Activated CD8-positive, alpha-beta memory T cell treated with anti-CD3 and anti-CD28 coated beads, Interleukin-2, amount 10 ng/mL, durations not matched to agents 7 days and 5 days (primary cell): ENCODE data around the gene PRXL2A. TPM values are rescaled to one million over a fixed set of nuclear protein-coding genes. Genes with fewer than 3 reads are reported as not detected.
"Not testable (repeated sequence)": the region's sequence is repeated elsewhere in the genome, so short reads cannot be mapped to it uniquely, and the experiment has no call there.

Source experiments
- ATAC-seq: fragments of 150-1000 bp; cut with Tn5 transposase; one replicate; pipeline ENCODE4 v1.10.0; 2021; ENCODE audit warnings: moderate library complexity
- CTCF ChIA-PET: fragments of 350-600 bp; sonication (Branson Sonifier 250); formaldehyde crosslinking; loops from one replicate; lab custom pipeline; 2021; ENCODE audit warnings: antibody characterized with exemption; lab: Charles Lee
- DNase-seq: peaks from one replicate; pipeline ENCODE4 v3.0.0-alpha.2; 2020
- H3K27ac Mint-ChIP-seq: one replicate; pipeline ENCODE4 v1.8.0; 2021; ENCODE audit warnings: mild to moderate bottlenecking, mixed read lengths
- H3K27me3 Mint-ChIP-seq: one replicate; pipeline ENCODE4 v1.8.0; 2021; ENCODE audit warnings: mixed read lengths
- H3K36me3 Mint-ChIP-seq: one replicate; pipeline ENCODE4 v1.8.0; 2021; ENCODE audit warnings: mild to moderate bottlenecking, mixed read lengths
- H3K4me1 Mint-ChIP-seq: one replicate; pipeline ENCODE4 v1.8.0; 2021; ENCODE audit warnings: mixed read lengths
- H3K4me3 Mint-ChIP-seq: one replicate; pipeline ENCODE4 v1.8.0; 2021; ENCODE audit warnings: mild to moderate bottlenecking, moderate library complexity, mixed read lengths
- H3K9me3 Mint-ChIP-seq: one replicate; pipeline ENCODE4 v1.8.0; 2022; ENCODE audit warnings: low read depth, mixed read lengths
- total RNA-seq, 2 experiments: library from RNA; stranded (reverse); gene quantifications; one replicate each; pipeline ENCODE4 v1.2.3, GENCODE V29; 2021

PRXL2A gene
- total RNA-seq, 2 experiments from 2014 or later: 8.1 to 12.2 TPM

DNA sequence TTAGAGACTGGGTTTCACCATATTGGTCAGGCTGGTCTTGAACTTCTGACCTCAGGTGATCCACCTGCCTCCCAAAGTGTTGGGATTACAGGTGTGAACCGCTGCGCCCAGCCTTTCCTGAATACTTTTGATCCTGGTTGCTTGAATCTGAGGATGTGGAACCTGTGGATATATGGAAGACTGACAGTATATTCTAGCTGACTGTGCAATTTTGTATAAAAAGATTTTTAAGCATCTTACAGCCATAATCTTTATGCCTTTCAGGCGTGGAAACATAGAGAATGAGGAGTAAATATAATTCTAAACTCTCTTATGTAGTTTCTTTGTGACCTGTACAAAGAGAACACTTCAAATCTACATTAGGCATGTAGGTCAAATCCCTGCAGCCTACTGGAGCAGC lies 61.9 kb downstream of the PRXL2A start:
- peak overlapping the region; percentile 78 for H3K27ac Mint-ChIP-seq
- peaks cover 97% of the 10 kb centered on the region for H3K4me1 Mint-ChIP-seq
- H3K36me3 Mint-ChIP-seq: peaks cover 45% of the 10 kb centered on the region
- ATAC-seq (no peak), DNase-seq (no peak)
- H3K27me3 Mint-ChIP-seq: no peaks in the 10 kb centered on the region
- H3K9me3 Mint-ChIP-seq: no peaks in the 10 kb centered on the region
- no peak overlapping the region for H3K4me3 Mint-ChIP-seq
- CTCF ChIA-PET: interaction anchor here (1.8 to 22.0 kb wide), 4 partner anchors 12 to 32 kb away, joined by 9 to 378 read pairs (median 48); no protein-coding TSS in a partner anchor

DNA sequence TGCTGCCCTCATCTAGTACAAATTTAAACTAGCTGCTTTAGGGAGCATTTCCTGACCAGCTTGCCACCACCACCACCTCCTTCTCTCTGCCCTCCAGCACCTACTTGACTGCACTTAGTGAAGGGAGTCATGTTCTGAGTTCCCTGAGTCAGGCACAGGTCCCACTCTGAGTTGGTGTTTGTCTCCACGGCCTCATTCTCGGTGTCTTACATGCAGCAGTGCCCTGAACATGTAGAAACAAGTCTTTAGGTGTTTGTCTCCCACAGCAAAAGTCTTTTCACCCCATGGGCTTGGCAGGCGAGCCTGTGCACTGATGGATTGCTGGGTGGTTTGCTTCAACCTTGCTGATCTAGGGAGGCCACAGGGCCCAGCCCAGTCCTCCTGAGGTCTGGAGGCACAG lies 62.6 kb downstream of the PRXL2A start:
- Mint-ChIP-seq H3K4me1 (peaks cover 89% of the 10 kb centered on the region), H3K27ac (peak overlapping the region; percentile 78), H3K4me3 (peak overlapping the region; percentile 11), H3K36me3 (peaks cover 48% of the 10 kb centered on the region), H3K27me3 (no peaks in the 10 kb centered on the region), H3K9me3 (no peaks in the 10 kb centered on the region)
- ATAC-seq: peak; percentile 16
- CTCF ChIA-PET: interaction anchor here (1.0 to 22.0 kb wide), 6 partner anchors 9 to 31 kb away, joined by 3 to 378 read pairs (median 14); no protein-coding TSS in a partner anchor
- peak; percentile 54 for DNase-seq

DNA sequence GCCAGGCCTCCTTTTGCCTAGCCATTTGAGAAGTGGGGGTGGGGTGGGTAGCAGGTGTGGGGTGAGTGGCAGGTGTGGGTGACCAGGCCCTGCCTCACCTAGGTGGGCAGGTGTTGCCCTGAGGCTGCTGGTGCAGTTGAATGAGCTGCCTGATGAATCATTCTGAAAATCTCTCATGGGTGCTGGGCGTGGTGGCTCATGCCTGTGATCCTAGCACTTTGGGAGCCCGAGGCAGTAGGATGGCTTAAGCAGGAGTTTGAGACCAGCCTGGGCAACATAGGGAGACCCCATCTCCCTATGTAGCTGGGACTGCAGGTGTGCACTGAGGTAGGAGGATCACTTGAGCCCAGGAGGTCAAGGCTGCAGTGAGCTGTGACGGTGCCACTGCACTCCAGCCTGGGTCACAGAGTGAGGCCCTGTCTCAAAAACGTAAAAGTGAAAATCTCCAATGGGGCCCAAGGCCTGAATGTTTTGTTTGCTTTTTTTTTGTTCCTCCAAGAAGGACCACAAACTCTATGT lies 63.4 kb downstream of the PRXL2A start:
- Mint-ChIP-seq H3K27ac (peak overlapping the region; percentile 78), H3K4me3 (peak overlapping the region; percentile 2), H3K4me1 (peaks cover 82% of the 10 kb centered on the region), H3K36me3 (peaks cover 50% of the 10 kb centered on the region), H3K27me3 (no peaks in the 10 kb centered on the region), H3K9me3 (no peaks in the 10 kb centered on the region)
- DNase-seq: peak; percentile 67
- peak; percentile 37 for ATAC-seq
- CTCF ChIA-PET: interaction anchor here (1.0 to 22.0 kb wide), 8 partner anchors 8 to 30 kb away, joined by 3 to 378 read pairs (median 8); no protein-coding TSS in a partner anchor

DNA sequence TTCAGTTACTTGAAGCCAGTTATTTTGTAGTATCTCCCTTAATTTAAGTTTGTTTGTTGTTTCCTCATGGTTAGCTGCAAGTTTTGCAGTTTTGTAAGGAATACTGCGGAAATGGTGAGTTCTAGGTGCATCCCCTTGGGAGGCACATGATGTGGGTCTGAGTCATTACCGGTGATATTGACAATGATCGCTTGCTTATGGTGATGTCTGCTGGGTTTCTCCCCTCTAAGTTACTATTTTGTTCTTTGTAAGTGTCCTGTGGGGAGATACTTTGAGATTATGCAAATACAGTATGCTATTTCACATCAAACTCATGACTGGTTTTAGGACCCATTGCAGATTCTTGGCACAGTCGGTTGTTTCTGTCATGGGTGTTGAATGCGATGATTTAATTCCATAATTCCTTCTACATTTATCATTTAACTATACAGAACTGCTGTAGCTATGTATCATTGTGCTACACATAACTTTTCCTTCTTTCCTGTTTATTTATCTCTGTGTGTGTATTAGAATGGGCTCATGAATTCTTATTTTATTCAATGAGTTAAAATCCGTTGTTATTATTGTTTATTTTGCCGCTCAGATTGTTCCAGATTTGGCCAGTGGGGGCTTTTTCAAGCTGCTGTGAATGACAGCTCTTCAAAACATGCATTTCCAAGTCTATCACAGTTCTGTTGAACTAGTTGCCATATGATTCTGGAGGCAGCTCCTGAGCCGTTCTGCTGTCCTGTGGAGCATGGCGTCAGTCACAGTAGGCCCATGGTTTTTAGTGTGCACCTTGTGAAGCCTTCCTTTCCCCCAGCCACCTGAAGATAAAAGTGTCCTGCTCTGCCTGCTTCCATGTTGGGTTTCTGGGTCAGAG lies 64.1 kb downstream of the PRXL2A start:
- Mint-ChIP-seq H3K27ac (peak overlapping the region; percentile 78), H3K4me3 (peak overlapping the region; percentile 2), H3K27me3 (no peaks in the 10 kb centered on the region), H3K36me3 (peaks cover 55% of the 10 kb centered on the region), H3K9me3 (no peaks in the 10 kb centered on the region), H3K4me1 (peaks cover 82% of the 10 kb centered on the region)
- DNase-seq (peak; percentile 66), ATAC-seq (peak; percentile 65)
- CTCF ChIA-PET: interaction anchor here (1.0 to 22.0 kb wide), 9 partner anchors 9 to 30 kb away, joined by 3 to 378 read pairs (median 5); no protein-coding TSS in a partner anchor

DNA sequence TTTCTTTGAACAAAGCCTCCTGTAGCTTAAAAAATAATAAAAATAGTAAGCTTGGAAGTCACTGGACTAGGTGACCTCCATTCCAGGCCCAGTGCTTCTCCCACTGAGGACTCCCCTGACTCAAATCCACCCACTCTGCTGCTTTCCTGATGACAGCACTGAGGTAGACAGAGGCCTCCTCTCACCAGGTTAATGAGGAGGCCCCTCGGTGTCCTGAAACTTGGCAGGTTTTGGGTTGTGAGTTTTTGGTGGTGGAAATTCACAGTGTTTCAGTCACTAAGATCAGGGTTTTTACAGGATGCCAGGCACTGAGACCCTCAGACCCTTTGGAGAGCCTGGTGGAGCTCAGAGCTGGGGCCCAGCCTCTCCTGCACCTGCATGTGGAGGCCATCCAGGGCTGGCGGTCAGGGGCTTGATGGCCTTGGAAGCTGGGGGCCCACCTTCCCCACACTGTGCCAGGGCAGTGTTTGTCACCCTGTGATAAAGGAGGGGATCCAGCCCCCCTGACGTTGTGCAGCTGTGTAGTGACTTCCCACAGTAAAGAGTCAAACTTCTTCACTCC lies 64.8 kb downstream of the PRXL2A start:
- H3K27me3 Mint-ChIP-seq: no peaks in the 10 kb centered on the region
- CTCF ChIA-PET: interaction anchor here (1.2 to 22.0 kb wide), 7 partner anchors 9 to 29 kb away, joined by 3 to 378 read pairs (median 8); no protein-coding TSS in a partner anchor
- ATAC-seq (no peak), DNase-seq (no peak)
- no peak overlapping the region for H3K4me3 Mint-ChIP-seq
- H3K27ac Mint-ChIP-seq: peak overlapping the region; percentile 78
- peaks cover 4% of the 10 kb centered on the region for H3K9me3 Mint-ChIP-seq
- peaks cover 60% of the 10 kb centered on the region for H3K36me3 Mint-ChIP-seq
- peaks cover 81% of the 10 kb centered on the region for H3K4me1 Mint-ChIP-seq

DNA sequence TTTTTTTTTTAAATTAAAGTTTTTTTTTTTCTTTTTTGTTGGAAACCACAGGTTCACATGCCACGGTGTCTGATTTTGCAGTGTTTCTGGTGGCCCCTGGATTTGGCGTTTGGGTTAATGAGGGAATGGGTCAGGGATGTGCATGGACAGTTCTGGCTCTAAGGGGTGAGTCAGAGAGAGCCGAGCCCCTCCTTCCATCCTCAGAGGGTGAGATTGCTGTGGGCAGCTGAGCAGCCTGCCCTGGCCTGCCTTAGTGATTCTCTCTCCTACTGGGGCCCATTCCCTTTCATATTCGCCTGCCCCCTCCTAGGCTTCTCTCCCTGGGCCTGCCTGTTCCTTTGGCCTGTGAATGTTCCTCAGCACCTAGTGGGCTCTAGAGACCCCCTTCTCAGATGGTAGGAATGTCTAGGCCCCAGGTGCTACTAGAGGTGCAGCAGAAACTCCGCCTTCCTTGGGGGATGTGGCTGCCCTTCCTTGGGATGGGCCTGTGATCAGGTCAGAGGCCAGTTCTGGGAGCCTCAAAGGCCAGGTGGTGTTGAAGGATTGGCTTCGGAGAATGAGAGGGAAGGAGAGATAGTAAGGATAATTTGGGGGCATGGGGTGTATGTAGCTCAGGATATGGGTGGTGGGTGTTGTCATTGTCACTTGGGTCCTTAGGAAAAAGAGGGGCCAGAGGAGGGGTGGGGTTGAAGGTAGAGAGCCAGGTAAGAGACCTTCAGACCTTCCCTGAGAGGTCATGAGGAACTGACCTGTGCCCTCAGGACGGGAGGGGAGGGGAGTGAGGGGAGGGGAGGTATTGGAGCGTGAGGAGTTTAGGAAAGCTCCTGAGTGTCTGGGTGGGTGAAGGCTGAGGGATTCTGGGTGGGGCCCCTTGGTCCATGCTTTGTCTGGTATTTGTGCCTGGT lies 65.6 kb downstream of the PRXL2A start:
- ATAC-seq (no peak), DNase-seq (no peak)
- CTCF ChIA-PET: interaction anchor here (1.5 to 22.0 kb wide), 3 partner anchors 19 to 29 kb away, joined by 3 to 378 read pairs (median 20); no protein-coding TSS in a partner anchor
- peak overlapping the region; percentile 78 for H3K27ac Mint-ChIP-seq
- peaks cover 7% of the 10 kb centered on the region for H3K9me3 Mint-ChIP-seq
- H3K4me3 Mint-ChIP-seq: no peak overlapping the region
- peaks cover 77% of the 10 kb centered on the region for H3K4me1 Mint-ChIP-seq
- H3K36me3 Mint-ChIP-seq: peaks cover 62% of the 10 kb centered on the region
- no peaks in the 10 kb centered on the region for H3K27me3 Mint-ChIP-seq

DNA sequence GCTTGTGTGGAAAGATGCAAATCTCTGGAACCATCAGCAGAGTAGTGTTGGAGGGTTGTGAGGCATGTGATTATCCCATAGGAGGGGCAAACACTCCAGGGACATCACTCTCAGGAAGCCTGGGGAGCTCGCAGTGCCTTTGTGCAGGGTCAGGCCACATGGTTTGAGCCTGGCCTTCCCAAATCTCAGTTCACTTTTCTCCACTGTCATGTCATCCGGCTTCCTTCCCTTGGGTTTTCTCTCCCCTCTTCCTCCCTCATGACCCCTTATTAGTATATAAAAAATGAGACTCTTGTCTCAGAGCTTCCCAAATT lies 66.2 kb downstream of the PRXL2A start:
- peak overlapping the region; percentile 78 for H3K27ac Mint-ChIP-seq
- CTCF ChIA-PET: interaction anchor here (0.7 to 22.0 kb wide), 5 partner anchors 9 to 30 kb away, joined by 3 to 378 read pairs (median 4); no protein-coding TSS in a partner anchor
- no peak for ATAC-seq
- H3K4me3 Mint-ChIP-seq: no peak overlapping the region
- peaks cover 71% of the 10 kb centered on the region for H3K4me1 Mint-ChIP-seq
- no peaks in the 10 kb centered on the region for H3K27me3 Mint-ChIP-seq
- DNase-seq: no peak
- H3K36me3 Mint-ChIP-seq: peaks cover 59% of the 10 kb centered on the region
- peaks cover 7% of the 10 kb centered on the region for H3K9me3 Mint-ChIP-seq

DNA sequence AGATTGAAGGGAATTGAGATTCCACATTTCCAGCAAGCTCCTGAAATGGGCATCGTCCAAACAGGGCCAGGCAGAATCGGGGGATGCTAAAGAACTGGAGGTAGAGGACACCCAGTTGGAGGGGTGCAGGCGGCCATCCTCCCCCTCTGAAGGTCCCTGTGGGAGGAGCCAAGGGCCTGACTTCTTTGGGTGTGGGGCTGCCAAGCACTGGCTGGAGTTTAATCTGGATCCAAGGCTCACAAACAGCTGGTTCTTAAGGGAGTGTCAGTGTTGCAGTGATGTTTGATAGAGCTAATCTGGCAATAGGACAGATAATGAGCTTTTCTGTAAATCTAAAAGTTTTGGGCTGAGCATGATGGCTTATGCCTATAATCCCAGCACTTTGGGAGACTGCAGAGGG lies 66.6 kb downstream of the PRXL2A start:
- H3K36me3 Mint-ChIP-seq: peaks cover 57% of the 10 kb centered on the region
- DNase-seq (no peak), ATAC-seq (no peak)
- no peak overlapping the region for H3K27ac Mint-ChIP-seq
- H3K27me3 Mint-ChIP-seq: no peaks in the 10 kb centered on the region
- peaks cover 7% of the 10 kb centered on the region for H3K9me3 Mint-ChIP-seq
- peaks cover 69% of the 10 kb centered on the region for H3K4me1 Mint-ChIP-seq
- H3K4me3 Mint-ChIP-seq: no peak overlapping the region
- CTCF ChIA-PET: interaction anchor here (0.7 to 22.0 kb wide), 5 partner anchors 9 to 30 kb away, joined by 3 to 378 read pairs (median 4); no protein-coding TSS in a partner anchor

DNA sequence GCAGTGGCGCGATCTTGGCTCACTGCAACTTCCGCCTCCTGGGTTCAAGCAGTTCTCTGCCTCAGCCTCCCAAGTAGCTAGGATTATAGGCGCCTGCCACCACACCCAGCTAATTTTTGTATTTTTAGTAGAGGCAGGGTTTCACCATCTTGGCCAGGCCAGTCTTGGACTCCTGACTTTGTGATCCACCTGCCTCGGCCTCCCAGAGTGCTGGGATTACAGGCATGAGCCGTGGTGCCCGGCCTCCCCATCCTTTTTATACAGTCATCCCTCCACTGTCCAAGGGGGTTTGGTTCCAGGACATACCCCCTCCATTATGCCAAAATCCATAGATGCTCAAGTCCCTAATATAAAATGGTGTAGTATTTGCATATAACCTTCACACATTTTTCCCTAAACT lies 67.3 kb downstream of the PRXL2A start:
- not testable (repeated sequence) for H3K9me3 Mint-ChIP-seq, DNase-seq, H3K27me3 Mint-ChIP-seq, H3K27ac Mint-ChIP-seq, H3K4me3 Mint-ChIP-seq, ATAC-seq
- Mint-ChIP-seq H3K4me1 (peaks cover 67% of the 10 kb centered on the region), H3K36me3 (peaks cover 60% of the 10 kb centered on the region)
- CTCF ChIA-PET: interaction anchor here (1.0 to 22.0 kb wide), 4 partner anchors 8 to 31 kb away, joined by 3 to 378 read pairs (median 4); no protein-coding TSS in a partner anchor

DNA sequence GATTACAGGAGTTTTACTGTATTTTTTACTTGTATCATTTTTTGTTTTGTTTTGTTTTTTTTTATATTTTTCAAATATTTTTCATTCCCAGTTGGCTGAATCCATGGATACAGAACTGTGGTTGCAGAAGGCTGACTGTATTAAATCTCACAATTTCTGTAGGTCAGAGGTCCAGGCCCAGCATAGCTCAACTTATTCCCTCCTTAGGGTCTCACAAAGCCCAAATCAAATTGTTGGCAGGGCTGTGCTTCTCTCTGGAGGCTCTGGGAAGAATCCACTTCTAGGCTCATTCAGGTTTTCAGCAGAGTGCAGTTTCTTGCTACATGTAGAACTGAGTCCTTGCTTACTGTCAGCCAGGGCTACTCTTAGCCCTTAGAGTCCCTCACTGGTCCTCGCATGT lies 68.3 kb downstream of the PRXL2A start:
- Mint-ChIP-seq H3K36me3 (peaks cover 53% of the 10 kb centered on the region), H3K4me3 (no peak overlapping the region), H3K27me3 (no peaks in the 10 kb centered on the region), H3K9me3 (peaks cover 7% of the 10 kb centered on the region), H3K4me1 (peaks cover 61% of the 10 kb centered on the region), H3K27ac (no peak overlapping the region)
- CTCF ChIA-PET: interaction anchor here (1.2 to 2.2 kb wide), 2 partner anchors 10 to 29 kb away, joined by 4 to 9 read pairs; no protein-coding TSS in a partner anchor
- ATAC-seq (no peak), DNase-seq (no peak)

DNA sequence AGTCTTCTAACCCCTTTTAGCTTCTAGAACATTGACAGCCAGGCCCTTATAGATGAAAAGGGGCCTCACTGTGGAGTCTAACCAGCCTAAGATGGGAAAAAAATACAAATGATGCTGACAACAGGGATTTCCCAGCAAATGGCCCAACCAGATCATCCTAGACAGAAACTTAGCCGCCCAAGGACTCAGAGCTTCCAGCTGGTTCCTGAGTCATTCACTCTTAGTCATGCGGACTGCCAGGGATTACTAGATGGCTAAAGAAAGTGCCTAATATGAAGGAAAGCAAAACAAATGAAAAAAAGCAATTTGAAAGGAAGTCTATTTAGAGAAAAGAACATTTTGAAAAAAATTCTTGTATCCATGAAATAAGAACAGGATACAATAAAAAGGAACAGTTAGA lies 69.5 kb downstream of the PRXL2A start:
- H3K4me3 Mint-ChIP-seq: no peak overlapping the region
- no peak for ATAC-seq

DNA sequence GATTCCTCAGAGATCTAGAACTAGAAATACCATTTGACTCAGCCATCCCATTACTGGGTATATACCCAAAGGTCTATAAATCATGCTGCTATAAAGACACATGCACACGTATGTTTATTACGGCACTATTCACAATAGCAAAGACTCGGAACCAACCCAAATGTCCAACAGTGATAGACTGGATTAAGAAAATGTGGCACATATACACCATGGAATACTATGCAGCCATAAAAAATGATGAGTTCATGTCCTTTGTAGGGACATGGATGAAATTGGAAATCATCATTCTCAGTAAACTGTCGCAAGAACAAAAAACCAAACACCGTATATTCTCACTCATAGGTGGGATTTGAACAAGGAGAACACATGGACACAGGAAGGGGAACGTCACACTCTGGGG lies 72.0 kb downstream of the PRXL2A start:
- peaks cover 44% of the 10 kb centered on the region for H3K36me3 Mint-ChIP-seq
- H3K27ac Mint-ChIP-seq, H3K9me3 Mint-ChIP-seq, DNase-seq, ATAC-seq, CTCF ChIA-PET, H3K4me3 Mint-ChIP-seq, H3K27me3 Mint-ChIP-seq: not testable (repeated sequence)
- H3K4me1 Mint-ChIP-seq: peaks cover 55% of the 10 kb centered on the region

More for the DNA sequence above, 69.5 kb downstream of the PRXL2A start:
- DNase-seq: no peak
- Mint-ChIP-seq H3K27me3 (no peaks in the 10 kb centered on the region), H3K36me3 (peaks cover 53% of the 10 kb centered on the region), H3K4me1 (peaks cover 55% of the 10 kb centered on the region), H3K27ac (no peak overlapping the region), H3K9me3 (peaks cover 7% of the 10 kb centered on the region)
- CTCF ChIA-PET: interaction anchor here (0.9 to 2.2 kb wide), 3 partner anchors 10 to 34 kb away, joined by 3 to 9 read pairs (median 4); no protein-coding TSS in a partner anchor
